ENCODE measurements around the gene MMP11.

Gene MMP11

DNA sequence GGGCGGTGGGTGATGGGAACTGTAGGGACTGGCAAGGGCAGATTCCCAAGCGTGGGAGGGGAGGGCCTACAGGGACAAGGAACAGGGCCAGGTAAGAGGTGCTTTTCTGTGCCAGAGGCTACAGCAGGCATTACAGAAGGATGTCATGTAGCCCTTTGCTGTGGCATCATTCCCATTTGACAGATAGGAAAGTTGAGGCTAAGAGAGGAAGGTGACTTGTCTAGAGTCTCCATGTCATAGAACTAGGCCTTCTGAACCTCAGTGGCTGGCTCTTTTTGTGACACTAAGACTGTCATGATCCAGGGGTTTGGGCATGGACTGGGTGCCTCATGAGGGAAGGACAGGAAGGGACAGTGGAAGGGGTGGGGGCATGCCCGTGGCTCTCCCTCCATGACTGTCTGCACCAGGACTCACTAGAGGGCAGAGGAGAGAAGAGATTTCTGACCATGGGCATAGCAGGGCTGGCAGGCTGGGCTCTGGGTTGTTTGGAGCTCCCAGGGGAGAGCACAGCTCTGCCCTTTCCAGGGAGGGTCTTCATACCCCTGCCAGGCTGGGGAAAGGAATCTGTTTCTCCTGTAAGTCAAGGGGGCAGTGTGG is 3.2 kb downstream of the MMP11 start:
- TF ChIP-seq ZFX (IDR thresholded peaks at IDR 0.05) = no peak
- TF ChIP-seq, protein P1, sequence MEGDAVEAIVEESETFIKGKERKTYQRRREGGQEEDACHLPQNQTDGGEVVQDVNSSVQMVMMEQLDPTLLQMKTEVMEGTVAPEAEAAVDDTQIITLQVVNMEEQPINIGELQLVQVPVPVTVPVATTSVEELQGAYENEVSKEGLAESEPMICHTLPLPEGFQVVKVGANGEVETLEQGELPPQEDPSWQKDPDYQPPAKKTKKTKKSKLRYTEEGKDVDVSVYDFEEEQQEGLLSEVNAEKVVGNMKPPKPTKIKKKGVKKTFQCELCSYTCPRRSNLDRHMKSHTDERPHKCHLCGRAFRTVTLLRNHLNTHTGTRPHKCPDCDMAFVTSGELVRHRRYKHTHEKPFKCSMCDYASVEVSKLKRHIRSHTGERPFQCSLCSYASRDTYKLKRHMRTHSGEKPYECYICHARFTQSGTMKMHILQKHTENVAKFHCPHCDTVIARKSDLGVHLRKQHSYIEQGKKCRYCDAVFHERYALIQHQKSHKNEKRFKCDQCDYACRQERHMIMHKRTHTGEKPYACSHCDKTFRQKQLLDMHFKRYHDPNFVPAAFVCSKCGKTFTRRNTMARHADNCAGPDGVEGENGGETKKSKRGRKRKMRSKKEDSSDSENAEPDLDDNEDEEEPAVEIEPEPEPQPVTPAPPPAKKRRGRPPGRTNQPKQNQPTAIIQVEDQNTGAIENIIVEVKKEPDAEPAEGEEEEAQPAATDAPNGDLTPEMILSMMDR (conservative IDR thresholded peaks at IDR 0.05) = no peak
- no peak overlapping the region for H3K27ac ChIP-seq

DNA sequence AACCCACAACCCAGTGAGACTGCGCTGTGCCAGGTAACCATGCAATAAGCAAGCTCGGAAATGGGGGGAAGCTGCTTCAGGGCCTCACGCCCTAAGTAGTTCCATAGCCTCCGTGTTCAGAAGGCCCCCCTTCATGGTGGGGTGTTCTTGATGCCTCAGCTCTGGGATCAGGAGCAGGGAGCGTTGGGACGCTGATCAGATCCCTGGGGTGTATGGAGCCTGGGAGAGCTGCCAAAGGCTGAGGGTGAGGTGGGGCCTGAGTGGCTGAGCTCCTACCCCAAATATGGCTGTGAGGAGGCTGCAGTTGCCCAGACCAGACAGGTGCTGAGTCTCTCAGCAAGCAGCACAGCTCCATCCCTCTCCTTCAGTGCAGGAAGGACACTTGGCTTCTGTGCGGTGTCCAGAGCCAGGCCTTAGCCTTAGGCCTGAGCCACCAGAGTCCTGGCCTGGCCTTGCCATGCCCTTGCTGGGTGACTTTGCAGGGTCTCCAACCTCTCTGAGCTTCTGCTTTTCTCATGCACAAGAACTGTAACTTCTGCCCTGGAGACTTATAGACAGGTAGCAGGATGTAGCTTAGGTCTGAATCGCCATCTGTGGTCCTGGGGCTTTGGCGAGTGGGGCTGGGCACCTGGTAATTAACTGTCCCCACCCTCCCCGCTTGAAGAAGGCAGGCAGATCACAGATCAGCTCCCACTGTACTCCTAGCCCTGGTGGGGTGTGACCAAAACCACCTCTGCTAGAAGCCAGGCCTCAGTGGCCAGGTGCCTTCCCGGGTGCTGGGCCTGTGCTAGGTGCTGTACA is 5.3 kb downstream of the MMP11 start:
- TF ChIP-seq, protein P1 (conservative IDR thresholded peaks at IDR 0.05) = no peak
- TF ChIP-seq ZFX (IDR thresholded peaks at IDR 0.05) = no peak

DNA sequence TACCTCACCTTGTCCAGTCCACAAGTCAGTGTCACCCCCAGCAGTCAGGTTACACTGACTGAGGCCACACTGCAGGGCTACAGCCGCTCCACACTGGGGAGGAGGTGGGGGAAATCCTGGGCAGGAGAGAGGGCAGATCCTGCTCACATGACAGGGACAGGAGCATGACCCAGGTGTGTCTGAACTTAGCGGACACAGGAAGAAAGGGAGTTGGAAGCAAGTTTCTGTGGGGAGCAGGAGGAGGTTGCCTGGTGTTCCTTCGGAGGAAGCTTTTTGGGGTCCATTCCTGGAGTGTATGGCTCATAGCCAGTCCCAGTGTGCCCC is 5.9 kb downstream of the MMP11 start:
- no peak overlapping the region for H3K27ac ChIP-seq
- TF ChIP-seq ZFX (IDR thresholded peaks at IDR 0.05) = no peak
- TF ChIP-seq, protein P1 (conservative IDR thresholded peaks at IDR 0.05) = no peak

More for the DNA sequence above, 5.3 kb downstream of the MMP11 start:
- H3K27ac ChIP-seq = no peak overlapping the region

DNA sequence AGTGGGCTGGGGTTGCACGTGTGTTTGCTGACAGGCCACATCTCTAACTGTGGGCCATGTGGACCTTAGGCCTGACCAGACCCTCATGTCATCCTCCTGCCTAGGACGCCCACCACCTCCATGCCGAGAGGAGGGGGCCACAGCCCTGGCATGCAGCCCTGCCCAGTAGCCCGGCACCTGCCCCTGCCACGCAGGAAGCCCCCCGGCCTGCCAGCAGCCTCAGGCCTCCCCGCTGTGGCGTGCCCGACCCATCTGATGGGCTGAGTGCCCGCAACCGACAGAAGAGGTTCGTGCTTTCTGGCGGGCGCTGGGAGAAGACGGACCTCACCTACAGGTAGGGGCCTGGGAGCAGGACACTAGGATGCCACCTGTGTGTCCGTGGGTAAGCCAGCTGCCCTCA is 6.4 kb downstream of the MMP11 start:
- no peak overlapping the region for H3K27ac ChIP-seq
- TF ChIP-seq, protein P1 (conservative IDR thresholded peaks at IDR 0.05) = no peak
- no peak for TF ChIP-seq ZFX (IDR thresholded peaks at IDR 0.05)

DNA sequence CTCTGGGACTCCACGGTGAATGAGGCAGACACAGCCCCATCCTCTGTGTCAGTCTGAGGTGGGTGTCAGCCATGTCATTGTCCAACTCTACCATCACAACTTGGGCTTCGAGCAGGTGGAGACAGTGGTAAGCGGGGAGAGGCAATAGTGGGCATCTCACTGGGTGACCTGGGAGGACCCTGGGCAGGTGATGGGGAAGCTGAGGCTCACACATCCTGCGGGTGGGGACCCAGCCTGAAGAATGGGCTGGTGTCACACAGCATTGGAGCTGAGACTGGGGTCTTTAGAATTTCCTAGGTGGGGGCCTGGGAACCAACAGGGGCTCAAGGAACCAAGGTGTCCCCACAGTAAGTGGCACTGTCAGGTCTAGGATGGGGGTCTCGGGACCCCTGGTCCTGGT is 7.1 kb downstream of the MMP11 start:
- no peak overlapping the region for H3K27ac ChIP-seq
- TF ChIP-seq, protein P1 (conservative IDR thresholded peaks at IDR 0.05) = no peak
- TF ChIP-seq ZFX (IDR thresholded peaks at IDR 0.05) = no peak

DNA sequence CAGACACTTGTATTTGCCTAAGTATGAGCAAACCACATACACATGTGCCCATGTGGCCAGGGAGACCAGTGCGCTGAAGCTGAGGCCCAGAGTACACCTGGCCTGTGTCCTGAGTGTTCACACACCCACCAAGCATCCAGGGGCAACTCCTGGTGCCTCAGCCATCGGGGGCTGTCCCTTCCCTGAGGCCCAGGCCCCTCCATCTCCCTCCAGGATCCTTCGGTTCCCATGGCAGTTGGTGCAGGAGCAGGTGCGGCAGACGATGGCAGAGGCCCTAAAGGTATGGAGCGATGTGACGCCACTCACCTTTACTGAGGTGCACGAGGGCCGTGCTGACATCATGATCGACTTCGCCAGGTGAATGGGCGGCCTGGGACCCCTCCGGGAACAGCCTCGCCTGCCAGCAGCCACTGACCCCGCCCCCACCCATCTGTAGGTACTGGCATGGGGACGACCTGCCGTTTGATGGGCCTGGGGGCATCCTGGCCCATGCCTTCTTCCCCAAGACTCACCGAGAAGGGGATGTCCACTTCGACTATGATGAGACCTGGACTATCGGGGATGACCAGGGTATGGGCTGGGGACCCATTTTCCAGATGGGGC is 7.6 kb downstream of the MMP11 start:
- TF ChIP-seq ZFX (IDR thresholded peaks at IDR 0.05) = no peak
- TF ChIP-seq, protein P1 (conservative IDR thresholded peaks at IDR 0.05) = no peak
- no peak overlapping the region for H3K27ac ChIP-seq

DNA sequence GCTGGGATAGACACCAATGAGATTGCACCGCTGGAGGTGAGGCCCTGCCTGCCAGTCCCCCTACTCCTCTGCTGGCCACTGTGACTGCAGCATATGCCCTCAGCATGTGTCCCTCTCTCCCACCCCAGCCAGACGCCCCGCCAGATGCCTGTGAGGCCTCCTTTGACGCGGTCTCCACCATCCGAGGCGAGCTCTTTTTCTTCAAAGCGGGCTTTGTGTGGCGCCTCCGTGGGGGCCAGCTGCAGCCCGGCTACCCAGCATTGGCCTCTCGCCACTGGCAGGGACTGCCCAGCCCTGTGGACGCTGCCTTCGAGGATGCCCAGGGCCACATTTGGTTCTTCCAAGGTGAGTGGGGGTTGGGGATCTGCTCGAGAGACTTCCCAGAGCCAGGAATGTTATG is 8.4 kb downstream of the MMP11 start:
- no peak for TF ChIP-seq ZFX (IDR thresholded peaks at IDR 0.05)
- TF ChIP-seq, protein P1 (conservative IDR thresholded peaks at IDR 0.05) = no peak
- no peak overlapping the region for H3K27ac ChIP-seq

All from C4-2B (cell line).